ENCODE measurements around the gene BAG5. TPM values are rescaled to one million over a fixed set of nuclear protein-coding genes. Genes with fewer than 3 reads are reported as not detected.

BAG5 gene
- total RNA-seq, 1 experiment from 2014 or later, result 22.5 TPM

- TF ChIP-seq SIN3A (IDR thresholded peaks at IDR 0.05; ENCODE audit: borderline replicate concordance, insufficient read depth, low read depth, low read length) (no peak), POLR2AphosphoS5 (IDR thresholded peaks at IDR 0.05; ENCODE audit: low read depth, low read length) (no peak), REST (IDR thresholded peaks at IDR 0.05; ENCODE audit: insufficient read depth in 1 of 2, low read depth in 2 of 2, low read length in 1 of 2) (no peak), TCF7L2 (IDR thresholded peaks at IDR 0.05; ENCODE audit: low read depth, low read length) (no peak), CTCF (IDR thresholded peaks at IDR 0.05) (no peak)
- Histone ChIP-seq H3K27ac (ENCODE audit: low read length) (peak overlapping the region; percentile 61), H3K9me3 (ENCODE audit: control insufficient read depth, insufficient read depth, low read depth, low read length) (no peaks in the 10 kb centered on the region), H3K27me3 (ENCODE audit: control insufficient read depth, insufficient read depth, low read length) (no peaks in the 10 kb centered on the region), H3K4me1 (ENCODE audit: control insufficient read depth, insufficient read depth, low read length) (peaks cover 39% of the 10 kb centered on the region), H3K36me3 (ENCODE audit: control insufficient read depth, insufficient read depth, low read length) (no peaks in the 10 kb centered on the region), H3K4me3 (ENCODE audit: low read depth in 2 of 2, low read length in 2 of 2) (no peak overlapping the region)
- in situ Hi-C loops (cut with HindIII; ENCODE audit: low pct_unique_long_range_greater_than_20kb, low sequenced_read_pairs) (no loop called here), intact Hi-C loops (cut with micrococcal nuclease; ENCODE audit: unreplicated experiment) (no loop called here)
- BruUV-seq (replicated peaks), result no TSS peak
- DNase-seq (ENCODE audit: low read depth, low spot score) (no peak), ATAC-seq (no peak)
- ChIA-PET POLR2A (no interaction called here), CTCF (no interaction called here)
Observed at GRCh38 chr14:103552846-103553210, 9.6 kb downstream of the BAG5 start.

GRCh38 chr14:103552011-103552845 is 10.2 kb downstream of the BAG5 start:
- no peak for TF ChIP-seq REST (IDR thresholded peaks at IDR 0.05; ENCODE audit: insufficient read depth in 1 of 2, low read depth in 2 of 2, low read length in 1 of 2)
- no peak for TF ChIP-seq TCF7L2 (IDR thresholded peaks at IDR 0.05; ENCODE audit: low read depth, low read length)
- TF ChIP-seq CTCF (IDR thresholded peaks at IDR 0.05), result no peak
- no peak for TF ChIP-seq SIN3A (IDR thresholded peaks at IDR 0.05; ENCODE audit: borderline replicate concordance, insufficient read depth, low read depth, low read length)
- no peak for TF ChIP-seq POLR2AphosphoS5 (IDR thresholded peaks at IDR 0.05; ENCODE audit: low read depth, low read length)
- H3K36me3 ChIP-seq (ENCODE audit: control insufficient read depth, insufficient read depth, low read length), result no peaks in the 10 kb centered on the region
- ChIA-PET CTCF (interaction anchor here (0.7 to 1.1 kb wide), 2 partner anchors 34 to 260 kb away, joined by 3 to 4 read pairs; no protein-coding TSS in a partner anchor), POLR2A (no interaction called here)
- no TSS peak for BruUV-seq (replicated peaks)
- ATAC-seq (peak; percentile 44), DNase-seq (ENCODE audit: low read depth, low spot score) (no peak)
- no peak overlapping the region for H3K4me3 ChIP-seq (ENCODE audit: low read depth in 2 of 2, low read length in 2 of 2)
- peaks cover 36% of the 10 kb centered on the region for H3K4me1 ChIP-seq (ENCODE audit: control insufficient read depth, insufficient read depth, low read length)
- in situ Hi-C loops (cut with HindIII; ENCODE audit: low pct_unique_long_range_greater_than_20kb, low sequenced_read_pairs), result no loop called here
- no peaks in the 10 kb centered on the region for H3K27me3 ChIP-seq (ENCODE audit: control insufficient read depth, insufficient read depth, low read length)
- H3K9me3 ChIP-seq (ENCODE audit: control insufficient read depth, insufficient read depth, low read depth, low read length), result no peaks in the 10 kb centered on the region
- intact Hi-C loops (cut with micrococcal nuclease; ENCODE audit: unreplicated experiment), result no loop called here
- H3K27ac ChIP-seq (ENCODE audit: low read length), result peak overlapping the region; percentile 61
